Activated T-helper 2 cell treated with anti-CD3 and anti-CD28 coated beads, Interferon-gamma antibody, Interleukin-2, Interleukin-4, amounts not matched to agents 10 μg/mL and 5 μg/mL and 100 μg/mL, durations not matched to agents 14 hours and 24 hours and 36 hours (primary cell): Measurements from ENCODE around the gene NECTIN1. TPM values are rescaled to one million over a fixed set of nuclear protein-coding genes. Genes with fewer than 3 reads are reported as not detected.

ENCODE experiments used
- DNase-seq: peaks from one replicate; pipeline ENCODE4 v3.0.0; 2021; ENCODE audit warnings: low spot score
- H3K27ac Mint-ChIP-seq: one replicate; pipeline ENCODE4 v1.8.0; 2021; ENCODE audit warnings: mixed read lengths
- H3K27me3 Mint-ChIP-seq: one replicate; pipeline ENCODE4 v1.8.0; 2021; ENCODE audit warnings: low read depth, mixed read lengths
- H3K36me3 Mint-ChIP-seq: one replicate; pipeline ENCODE4 v1.8.0; 2021; ENCODE audit warnings: low read depth, mixed read lengths
- H3K4me1 Mint-ChIP-seq: one replicate; pipeline ENCODE4 v1.8.0; 2021; ENCODE audit warnings: low read depth, mixed read lengths
- H3K4me3 Mint-ChIP-seq: one replicate; pipeline ENCODE4 v1.8.0; 2021; ENCODE audit warnings: low read depth, mild to moderate bottlenecking, moderate library complexity, mixed read lengths
- H3K9me3 Mint-ChIP-seq: one replicate; pipeline ENCODE4 v1.8.0; 2021; ENCODE audit warnings: mixed read lengths
- intact Hi-C: fragments of 100-400 bp; cut with micrococcal nuclease; formaldehyde crosslinking; loops from one replicate; pipeline ENCODE4 v1.15.1; 2023
- total RNA-seq: library from RNA; stranded (reverse); gene quantifications from 2 replicates; pipeline ENCODE4 v1.2.3, GENCODE V29; 2022

Gene NECTIN1
- total RNA-seq, 1 donor from 2014 or later: 5.6 TPM

- no peak overlapping the region for H3K27ac Mint-ChIP-seq
- peaks cover 8% of the 10 kb centered on the region for H3K4me1 Mint-ChIP-seq
These were observed 55.2 kb downstream of the NECTIN1 start for GRCh38 chr11:119673759-119674336.

GRCh38 chr11:119673052-119673758 lies 55.8 kb downstream of the NECTIN1 start:
- Mint-ChIP-seq H3K9me3 (no peaks in the 10 kb centered on the region), H3K4me1 (peaks cover 8% of the 10 kb centered on the region), H3K27me3 (no peaks in the 10 kb centered on the region), H3K4me3 (no peak overlapping the region), H3K27ac (no peak overlapping the region), H3K36me3 (no peaks in the 10 kb centered on the region)
- intact Hi-C loops: no loop called here
- no peak for DNase-seq

More at GRCh38 chr11:119673759-119674336, 55.2 kb downstream of the NECTIN1 start:
- Mint-ChIP-seq H3K36me3 (no peaks in the 10 kb centered on the region), H3K4me3 (no peak overlapping the region), H3K27me3 (no peaks in the 10 kb centered on the region), H3K9me3 (no peaks in the 10 kb centered on the region)
- intact Hi-C loops: loop anchor here (2.0 kb wide), 1 partner anchor 55 kb away; the partner anchor contains the start of gene NECTIN1
- DNase-seq: peak; percentile 14

GRCh38 chr11:119672597-119672996 lies 56.4 kb downstream of the NECTIN1 start:
- H3K4me1 Mint-ChIP-seq: peaks cover 8% of the 10 kb centered on the region
- no peaks in the 10 kb centered on the region for H3K9me3 Mint-ChIP-seq
- no peak overlapping the region for H3K4me3 Mint-ChIP-seq
- no peak for DNase-seq
- no peaks in the 10 kb centered on the region for H3K36me3 Mint-ChIP-seq
- intact Hi-C loops: no loop called here
- no peak overlapping the region for H3K27ac Mint-ChIP-seq
- H3K27me3 Mint-ChIP-seq: no peaks in the 10 kb centered on the region

GRCh38 chr11:119671561-119672015 lies 57.4 kb downstream of the NECTIN1 start:
- Mint-ChIP-seq H3K27ac (no peak overlapping the region), H3K4me3 (no peak overlapping the region), H3K4me1 (peaks cover 8% of the 10 kb centered on the region), H3K36me3 (no peaks in the 10 kb centered on the region), H3K9me3 (no peaks in the 10 kb centered on the region), H3K27me3 (no peaks in the 10 kb centered on the region)
- intact Hi-C loops: no loop called here
- DNase-seq: no peak

GRCh38 chr11:119671051-119671450 lies 57.9 kb downstream of the NECTIN1 start:
- no peaks in the 10 kb centered on the region for H3K27me3 Mint-ChIP-seq
- H3K36me3 Mint-ChIP-seq: no peaks in the 10 kb centered on the region
- no peaks in the 10 kb centered on the region for H3K9me3 Mint-ChIP-seq
- no peak overlapping the region for H3K4me3 Mint-ChIP-seq
- peaks cover 8% of the 10 kb centered on the region for H3K4me1 Mint-ChIP-seq
- no peak for DNase-seq
- no peak overlapping the region for H3K27ac Mint-ChIP-seq
- intact Hi-C loops: no loop called here

GRCh38 chr11:119669487-119669886 lies 59.5 kb downstream of the NECTIN1 start:
- H3K27me3 Mint-ChIP-seq: no peaks in the 10 kb centered on the region
- no peak overlapping the region for H3K4me3 Mint-ChIP-seq
- H3K9me3 Mint-ChIP-seq: no peaks in the 10 kb centered on the region
- H3K4me1 Mint-ChIP-seq: peaks cover 8% of the 10 kb centered on the region
- H3K36me3 Mint-ChIP-seq: no peaks in the 10 kb centered on the region
- intact Hi-C loops: no loop called here
- DNase-seq: no peak
- H3K27ac Mint-ChIP-seq: no peak overlapping the region

GRCh38 chr11:119668676-119669075 lies 60.3 kb downstream of the NECTIN1 start:
- Mint-ChIP-seq H3K27me3 (no peaks in the 10 kb centered on the region), H3K4me1 (peaks cover 1% of the 10 kb centered on the region), H3K27ac (no peak overlapping the region), H3K36me3 (no peaks in the 10 kb centered on the region), H3K9me3 (no peaks in the 10 kb centered on the region), H3K4me3 (no peak overlapping the region)
- intact Hi-C loops: no loop called here
- DNase-seq: no peak

GRCh38 chr11:119666463-119667131 lies 62.4 kb downstream of the NECTIN1 start:
- intact Hi-C loops: loop anchor here (1.0 kb wide), 2 partner anchors 63 to 75 kb away; partner anchors contain the start of gene NECTIN1
- no peak overlapping the region for H3K4me3 Mint-ChIP-seq
- no peaks in the 10 kb centered on the region for H3K4me1 Mint-ChIP-seq

GRCh38 chr11:119666061-119666460 lies 62.9 kb downstream of the NECTIN1 start:
- H3K27me3 Mint-ChIP-seq: no peaks in the 10 kb centered on the region
- no peaks in the 10 kb centered on the region for H3K9me3 Mint-ChIP-seq
- H3K4me3 Mint-ChIP-seq: no peak overlapping the region
- DNase-seq: no peak
- H3K36me3 Mint-ChIP-seq: no peaks in the 10 kb centered on the region
- H3K27ac Mint-ChIP-seq: no peak overlapping the region
- H3K4me1 Mint-ChIP-seq: no peaks in the 10 kb centered on the region
- intact Hi-C loops: loop anchor here (1.0 kb wide), 2 partner anchors 63 to 75 kb away; partner anchors contain the start of gene NECTIN1

More at GRCh38 chr11:119666463-119667131, 62.4 kb downstream of the NECTIN1 start:
- no peak overlapping the region for H3K27ac Mint-ChIP-seq
- no peaks in the 10 kb centered on the region for H3K9me3 Mint-ChIP-seq
- no peaks in the 10 kb centered on the region for H3K27me3 Mint-ChIP-seq
- no peaks in the 10 kb centered on the region for H3K36me3 Mint-ChIP-seq
- peak; percentile 30 for DNase-seq

- no peak for DNase-seq
- Mint-ChIP-seq H3K27me3 (no peaks in the 10 kb centered on the region), H3K4me1 (no peaks in the 10 kb centered on the region), H3K36me3 (no peaks in the 10 kb centered on the region), H3K9me3 (no peaks in the 10 kb centered on the region), H3K4me3 (no peak overlapping the region), H3K27ac (no peak overlapping the region)
- intact Hi-C loops: no loop called here
These were observed 64.1 kb downstream of the NECTIN1 start for GRCh38 chr11:119664701-119665420.

- Mint-ChIP-seq H3K4me1 (no peaks in the 10 kb centered on the region), H3K27me3 (no peaks in the 10 kb centered on the region), H3K27ac (no peak overlapping the region), H3K36me3 (no peaks in the 10 kb centered on the region), H3K4me3 (no peak overlapping the region), H3K9me3 (no peaks in the 10 kb centered on the region)
- intact Hi-C loops: no loop called here
- DNase-seq: no peak
These were observed 64.9 kb downstream of the NECTIN1 start for GRCh38 chr11:119664063-119664572.

- no peak for DNase-seq
- Mint-ChIP-seq H3K27ac (no peak overlapping the region), H3K36me3 (no peaks in the 10 kb centered on the region), H3K4me3 (no peak overlapping the region), H3K4me1 (no peaks in the 10 kb centered on the region), H3K9me3 (no peaks in the 10 kb centered on the region), H3K27me3 (no peaks in the 10 kb centered on the region)
- intact Hi-C loops: no loop called here
These were observed 65.7 kb downstream of the NECTIN1 start for GRCh38 chr11:119663279-119663678.
